ES-I3 (cell line): ENCODE data around the gene CBLN1.

Experiments
- H3K36me3 ChIP-seq: 2 replicates; pipeline ENCODE4 v1.6.1; 2013; ENCODE audit warnings: mild to moderate bottlenecking, low read length, control low read depth, moderate library complexity; ENCODE audit not compliant: insufficient read depth
- H3K4me1 ChIP-seq: 2 replicates; pipeline ENCODE4 v1.6.1; 2013; ENCODE audit warnings: mild to moderate bottlenecking, control low read depth, low read length; ENCODE audit not compliant: insufficient read depth
- H3K9ac ChIP-seq: 2 replicates; pipeline ENCODE4 v1.6.1; 2013; ENCODE audit warnings: low read depth, mild to moderate bottlenecking, low read length, moderate library complexity
- H3K9me3 ChIP-seq: 2 replicates; pipeline ENCODE4 v1.6.1; 2013; ENCODE audit warnings: mild to moderate bottlenecking, low read length, moderate library complexity; ENCODE audit not compliant: control insufficient read depth, insufficient read depth

The CBLN1 gene

GRCh38 chr16:49281480-49281842 is at the start of gene CBLN1:
Gene CBLN1 (minus strand): TSS chr16:49281838. CDS start chr16:49281465, 373 bp downstream.
- H3K9me3 ChIP-seq, result no peaks in the 10 kb centered on the region
- peak within 1 kb of the TSS; percentile 71 for H3K9ac ChIP-seq
- H3K36me3 ChIP-seq, result no peaks in the 10 kb centered on the region
- H3K4me1 ChIP-seq, result peaks cover 12% of the 10 kb centered on the region; the same call in 1 of the 2 replicates

DNA sequence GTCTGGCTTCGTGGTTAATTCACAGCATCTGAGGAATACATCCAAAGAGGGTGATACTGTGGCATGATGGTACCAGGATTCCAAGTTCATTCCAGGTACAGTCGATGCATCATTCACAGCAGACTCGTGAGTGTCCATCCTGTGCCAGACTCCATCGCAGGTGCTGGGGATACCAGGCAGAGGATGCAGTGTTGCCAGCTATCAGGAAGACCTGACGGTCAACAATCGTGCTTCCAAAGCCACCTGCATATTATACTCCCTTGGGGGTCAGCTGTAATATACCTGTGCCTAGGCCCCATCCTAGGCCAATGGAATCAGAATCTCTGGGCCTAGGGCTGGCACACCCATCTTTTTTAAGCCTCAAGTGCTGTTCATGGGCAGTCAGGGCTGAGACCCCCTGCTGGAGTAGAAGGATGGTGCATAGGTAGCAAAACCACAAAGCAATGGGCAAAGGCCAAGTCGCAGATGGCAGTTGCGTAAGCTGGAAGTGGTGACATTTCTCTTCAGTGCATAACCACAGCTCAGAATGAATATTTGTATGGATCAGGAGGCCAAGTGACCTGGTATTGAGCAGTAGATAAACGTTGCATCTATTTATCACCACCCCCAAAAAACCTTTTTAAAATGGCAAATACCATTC is 49.0 kb upstream of the CBLN1 start:
- Histone ChIP-seq H3K9me3 (no peaks in the 10 kb centered on the region), H3K4me1 (peaks cover 9% of the 10 kb centered on the region), H3K9ac (no peak overlapping the region), H3K36me3 (no peaks in the 10 kb centered on the region)

- Histone ChIP-seq H3K36me3 (no peaks in the 10 kb centered on the region), H3K4me1 (peaks cover 9% of the 10 kb centered on the region), H3K9ac (no peak overlapping the region), H3K9me3 (no peaks in the 10 kb centered on the region)
These were observed 46.7 kb upstream of the CBLN1 start for GRCh38 chr16:49328325-49328724.

GRCh38 chr16:49327466-49327865 is 45.8 kb upstream of the CBLN1 start:
- H3K4me1 ChIP-seq, result 0 out of 2 replicates have a peak, but pooled peaks cover 1% of the 10 kb centered on the region
- H3K36me3 ChIP-seq, result no peaks in the 10 kb centered on the region
- no peak overlapping the region for H3K9ac ChIP-seq
- no peaks in the 10 kb centered on the region for H3K9me3 ChIP-seq

DNA sequence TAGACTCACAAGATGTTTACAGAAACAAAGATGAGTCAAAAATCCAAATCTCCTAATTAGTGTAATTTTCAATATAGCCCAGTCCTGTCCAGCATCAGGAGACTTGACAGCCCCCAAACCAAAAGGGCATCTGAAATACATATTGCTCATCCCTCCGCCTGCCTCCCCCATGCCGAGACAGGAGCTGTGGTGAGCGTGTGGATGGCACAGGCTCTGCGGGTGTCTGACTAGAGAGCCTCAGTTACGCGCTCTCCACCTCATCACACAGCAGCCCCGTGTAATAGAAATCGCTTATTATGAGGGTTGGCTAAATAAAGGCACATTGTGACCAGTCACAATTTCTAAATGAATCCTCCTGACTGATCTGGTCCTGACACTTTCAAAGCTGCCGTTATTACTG is 43.1 kb upstream of the CBLN1 start:
- Histone ChIP-seq H3K9me3 (no peaks in the 10 kb centered on the region), H3K9ac (no peak overlapping the region), H3K36me3 (no peaks in the 10 kb centered on the region), H3K4me1 (no peaks in the 10 kb centered on the region)

GRCh38 chr16:49315602-49316001 is 34.0 kb upstream of the CBLN1 start:
- Histone ChIP-seq H3K36me3 (no peaks in the 10 kb centered on the region), H3K9me3 (no peaks in the 10 kb centered on the region), H3K4me1 (peaks cover 5% of the 10 kb centered on the region; the same call in 1 of the 2 replicates), H3K9ac (no peak overlapping the region)

DNA sequence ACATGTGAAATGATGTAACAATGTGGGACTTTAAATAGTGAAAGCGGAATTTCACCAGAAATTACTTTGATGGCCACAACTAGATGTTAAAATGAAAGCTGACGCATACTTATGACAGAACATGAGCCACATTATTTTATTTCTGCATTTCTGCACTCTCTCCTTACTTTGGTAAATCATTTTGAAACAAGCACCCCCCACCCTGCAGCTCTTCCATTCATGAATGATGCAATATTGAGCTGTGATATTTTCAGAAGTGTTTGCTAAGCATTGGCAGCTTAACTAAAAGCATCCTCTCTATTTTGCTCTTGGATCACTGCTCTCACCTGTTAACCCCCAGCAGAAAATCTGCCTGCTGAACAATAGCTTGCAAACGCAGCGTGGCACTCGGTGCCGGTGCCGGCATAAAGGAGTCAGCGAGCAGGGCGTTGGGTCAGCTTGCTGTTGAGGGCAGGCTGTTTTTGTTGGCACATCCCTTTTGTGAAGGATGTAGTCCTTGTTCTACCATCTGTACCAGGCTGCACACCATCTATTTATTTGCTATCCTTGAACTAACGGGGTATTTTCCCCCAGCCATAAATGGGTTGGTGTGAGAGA is 30.8 kb upstream of the CBLN1 start:
- H3K9ac ChIP-seq, result no peak overlapping the region
- no peaks in the 10 kb centered on the region for H3K36me3 ChIP-seq
- H3K9me3 ChIP-seq, result no peaks in the 10 kb centered on the region

DNA sequence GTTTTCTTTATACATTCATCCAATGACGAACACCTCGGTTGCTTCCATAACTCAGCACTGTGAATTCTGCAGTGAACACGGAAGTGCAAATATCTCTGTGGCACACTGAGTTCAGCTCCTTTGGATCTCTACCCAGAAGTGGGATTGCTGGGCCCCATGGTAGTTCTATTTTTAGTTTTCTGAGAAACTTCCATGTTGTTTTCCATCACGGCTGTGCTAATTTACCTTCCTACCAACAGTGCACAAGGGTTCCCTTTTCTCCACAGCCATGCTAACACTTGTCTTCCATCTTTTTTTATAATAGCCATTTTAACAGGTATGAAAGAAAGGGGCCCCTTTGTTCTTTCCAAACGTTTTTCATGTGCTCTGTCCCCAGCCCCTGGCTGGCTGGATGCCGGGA is 30.2 kb upstream of the CBLN1 start:
- Histone ChIP-seq H3K36me3 (no peaks in the 10 kb centered on the region), H3K9me3 (no peaks in the 10 kb centered on the region), H3K4me1 (peaks cover 5% of the 10 kb centered on the region; the same call in 1 of the 2 replicates), H3K9ac (no peak overlapping the region)

More for the DNA sequence above, 30.8 kb upstream of the CBLN1 start:
- peaks cover 5% of the 10 kb centered on the region; the same call in 1 of the 2 replicates for H3K4me1 ChIP-seq

DNA sequence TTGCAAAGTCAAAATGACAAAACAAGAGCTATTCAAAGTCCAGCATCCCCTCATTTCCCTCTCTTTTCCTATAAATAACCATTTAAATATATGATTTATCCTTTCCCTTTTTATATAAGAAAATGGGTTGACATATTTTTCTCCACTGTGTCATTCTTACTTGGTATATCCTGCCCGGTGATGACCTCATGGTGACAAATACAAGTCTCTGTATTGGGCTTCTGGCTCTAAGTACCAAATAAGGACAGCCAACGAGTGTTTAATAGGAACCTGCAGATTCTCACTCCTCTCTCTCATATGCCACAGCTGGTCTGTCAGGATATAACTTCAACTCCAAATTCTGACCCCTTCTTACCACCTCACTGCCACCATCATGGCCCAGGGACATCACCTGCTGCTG is 25.5 kb upstream of the CBLN1 start:
- H3K9me3 ChIP-seq, result no peaks in the 10 kb centered on the region
- no peak overlapping the region for H3K9ac ChIP-seq
- H3K4me1 ChIP-seq, result peaks cover 1% of the 10 kb centered on the region; the same call in 1 of the 2 replicates
- H3K36me3 ChIP-seq, result no peaks in the 10 kb centered on the region

GRCh38 chr16:49305406-49305805 is 23.8 kb upstream of the CBLN1 start:
- Histone ChIP-seq H3K4me1 (no peaks in the 10 kb centered on the region), H3K9ac (no peak overlapping the region), H3K36me3 (no peaks in the 10 kb centered on the region), H3K9me3 (no peaks in the 10 kb centered on the region)

DNA sequence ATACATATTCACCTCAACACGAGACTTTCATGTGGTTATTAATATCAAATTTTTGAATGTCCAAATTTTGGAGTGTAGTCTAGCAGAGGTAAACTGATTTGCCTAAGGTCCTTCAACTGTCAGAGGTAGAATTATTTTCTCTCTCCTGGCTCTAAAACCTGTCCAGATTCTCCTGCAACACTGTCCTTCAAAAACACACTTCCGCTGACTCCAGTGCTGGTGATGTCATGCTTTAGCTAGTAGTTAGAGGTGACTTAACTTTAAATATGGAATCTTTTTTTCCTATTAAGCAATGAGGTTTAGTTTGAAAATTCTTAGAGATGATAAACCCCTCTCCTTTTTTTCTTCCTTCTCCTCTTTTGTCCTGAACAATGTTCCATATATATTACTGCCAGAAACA is 10.8 kb upstream of the CBLN1 start:
- no peak overlapping the region for H3K9ac ChIP-seq
- no peaks in the 10 kb centered on the region for H3K4me1 ChIP-seq
- H3K9me3 ChIP-seq, result no peaks in the 10 kb centered on the region
- H3K36me3 ChIP-seq, result no peaks in the 10 kb centered on the region

GRCh38 chr16:49287572-49287971 is 5.9 kb upstream of the CBLN1 start:
- no peaks in the 10 kb centered on the region for H3K36me3 ChIP-seq
- no peaks in the 10 kb centered on the region for H3K4me1 ChIP-seq
- H3K9ac ChIP-seq, result no peak overlapping the region
- H3K9me3 ChIP-seq, result no peaks in the 10 kb centered on the region

DNA sequence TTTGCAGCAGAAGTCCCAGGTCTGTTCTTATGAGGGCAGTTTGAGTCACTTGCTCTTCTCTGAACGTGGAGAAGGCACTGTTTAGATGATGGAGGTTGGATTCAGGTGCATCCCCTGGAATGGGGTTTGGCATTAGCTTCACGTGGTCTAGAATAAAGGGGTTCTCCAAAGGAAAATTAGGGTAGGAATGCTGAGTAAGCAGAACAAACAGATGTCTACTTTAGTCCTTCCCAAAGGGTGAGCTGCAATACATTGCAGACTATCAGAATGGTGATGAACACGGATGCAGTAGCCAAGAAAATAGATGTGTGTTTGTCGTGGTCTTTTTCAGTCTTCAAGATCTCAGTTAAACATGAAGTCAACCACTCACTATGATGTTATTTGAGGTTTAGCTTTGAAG is 3.3 kb upstream of the CBLN1 start:
- no peak overlapping the region for H3K9ac ChIP-seq
- H3K4me1 ChIP-seq, result no peaks in the 10 kb centered on the region
- no peaks in the 10 kb centered on the region for H3K36me3 ChIP-seq
- H3K9me3 ChIP-seq, result no peaks in the 10 kb centered on the region

GRCh38 chr16:49283376-49284049 is 1.9 kb upstream of the CBLN1 start:
- no peaks in the 10 kb centered on the region for H3K9me3 ChIP-seq
- H3K4me1 ChIP-seq, result 0 out of 2 replicates have a peak, but pooled peaks cover 3% of the 10 kb centered on the region
- peak overlapping the region; percentile 71; the same call in 1 of the 2 replicates for H3K9ac ChIP-seq
- H3K36me3 ChIP-seq, result no peaks in the 10 kb centered on the region
